GM19372 (cell line): Measurements from ENCODE around the gene PCDH9.
"Not testable (repeated sequence)": the region's sequence is repeated elsewhere in the genome, so short reads cannot be mapped to it uniquely, and the experiment has no call there.

Experiments
- ATAC-seq: cut with Tn5 transposase; IDR thresholded peaks from one replicate; pipeline ENCODE4 v1.9.1; 2021; ENCODE audit warnings: mild to moderate bottlenecking, low read depth, moderate library complexity; ENCODE audit not compliant: unreplicated experiment

Gene PCDH9

GRCh38 chr13:66266348-66266747 lies 963.8 kb downstream of the PCDH9 start:
- ATAC-seq = no peak

GRCh38 chr13:66265371-66265770 lies 964.8 kb downstream of the PCDH9 start:
- no peak for ATAC-seq

GRCh38 chr13:66264971-66265370 lies 965.2 kb downstream of the PCDH9 start:
- ATAC-seq = no peak

- no peak for ATAC-seq
These were observed 967.8 kb downstream of the PCDH9 start for GRCh38 chr13:66262330-66262729.

- ATAC-seq = not testable (repeated sequence)
These were observed 970.7 kb downstream of the PCDH9 start for GRCh38 chr13:66259426-66259825.
